HFF-Myc (cell line): ENCODE measurements around the gene GDF9.

Experiments
- DNase-seq: peaks from one replicate; pipeline ENCODE4 v3.0.0-alpha.2; 2011; ENCODE audit warnings: low read depth; ENCODE audit errors: extremely low read depth
- H3K4me3 ChIP-seq: replicated peaks from 2 replicates; pipeline ENCODE4 v1.5.1; 2011; ENCODE audit warnings: low read depth, mild to moderate bottlenecking, control low read depth, low read length
- CTCF ChIP-seq: IDR thresholded peaks from 2 replicates; pipeline ENCODE4 v1.5.1; 2012; ENCODE audit warnings: mild to moderate bottlenecking, low read depth, low read length, control low read depth; ENCODE audit errors: missing control alignments

GDF9 gene

GRCh38 chr5:132840313-132840712 lies 26.0 kb downstream of the GDF9 start:
- H3K4me3 ChIP-seq = no peak overlapping the region
- no peak for DNase-seq
- TF ChIP-seq CTCF = no peak

- no peak for TF ChIP-seq CTCF
- no peak for DNase-seq
- no peak overlapping the region for H3K4me3 ChIP-seq
Measured at GRCh38 chr5:132839426-132840301, 26.6 kb downstream of the GDF9 start.

GRCh38 chr5:132838516-132839282 lies 27.6 kb downstream of the GDF9 start:
- DNase-seq = no peak
- no peak overlapping the region for H3K4me3 ChIP-seq
- no peak for TF ChIP-seq CTCF

- no peak for TF ChIP-seq CTCF
- no peak for DNase-seq
- H3K4me3 ChIP-seq = no peak overlapping the region
Measured at GRCh38 chr5:132837868-132838267, 28.4 kb downstream of the GDF9 start.

- H3K4me3 ChIP-seq = no peak overlapping the region
- TF ChIP-seq CTCF = no peak
- DNase-seq = no peak
Measured at GRCh38 chr5:132836852-132837251, 29.4 kb downstream of the GDF9 start.

- DNase-seq = no peak
- TF ChIP-seq CTCF = no peak
- no peak overlapping the region for H3K4me3 ChIP-seq
Measured at GRCh38 chr5:132834057-132834456, 32.2 kb downstream of the GDF9 start.
